Panc1 (cell line): ENCODE measurements around the gene ADAT3. TPM values are rescaled to one million over a fixed set of nuclear protein-coding genes. Genes with fewer than 3 reads are reported as not detected.

ENCODE experiments used
- ATAC-seq: fragments of 200-7000 bp; cut with Tn5 transposase; 2 replicates; pipeline ENCODE4 v1.9.1; 2020; ENCODE audit warnings: mild to moderate bottlenecking, moderate library complexity
- BruUV-seq: library from RNA; stranded (reverse); fragments of 400-500 nt; replicated peaks from 2 replicates; lab custom pipeline; 2021; lab: Mats Ljungman, UMichigan
- CTCF ChIA-PET: fragments of 300-600 bp; sonication (Branson Sonifier 250); formaldehyde crosslinking; loops from one replicate; lab custom pipeline; 2022; ENCODE audit warnings: antibody characterized with exemption; lab: Charles Lee
- POLR2A ChIA-PET: fragments of 300-600 bp; sonication (Branson Sonifier 250); formaldehyde crosslinking; loops from one replicate; lab custom pipeline; 2022; ENCODE audit warnings: antibody characterized with exemption; lab: Charles Lee
- DNase-seq: peaks from one replicate; pipeline ENCODE4 v3.0.0-alpha.2; 2010; ENCODE audit warnings: low read depth, low spot score
- H3K27ac ChIP-seq: 2 replicates; pipeline ENCODE4 v1.5.1; 2011; ENCODE audit warnings: mild to moderate bottlenecking, low read length, inconsistent platforms
- H3K27me3 ChIP-seq: fragments of 200-500 bp; sonication (Bioruptor generic); 2 replicates; pipeline ENCODE4 v1.6.0; 2014; ENCODE audit warnings: low read length, inconsistent platforms; ENCODE audit not compliant: control insufficient read depth, insufficient read depth
- H3K36me3 ChIP-seq: fragments of 200-500 bp; sonication (Bioruptor generic); 2 replicates; pipeline ENCODE4 v1.5.1; 2014; ENCODE audit warnings: inconsistent platforms, mild to moderate bottlenecking, low read length, moderate library complexity; ENCODE audit not compliant: control insufficient read depth, insufficient read depth
- H3K4me1 ChIP-seq: 2 replicates; pipeline ENCODE4 v1.5.1; 2011; ENCODE audit warnings: inconsistent platforms, mild to moderate bottlenecking, low read length, moderate library complexity; ENCODE audit not compliant: control insufficient read depth, insufficient read depth
- H3K4me3 ChIP-seq, 2 experiments: 2 replicates each; pipeline ENCODE4 v1.5.1; 2011 to 2012; ENCODE audit warnings: low read depth in 2 of 2, low read length in 2 of 2, mild to moderate bottlenecking in 2 of 2, inconsistent platforms in 1 of 2, moderate library complexity in 1 of 2
- H3K9me3 ChIP-seq: fragments of 200-500 bp; sonication (Bioruptor generic); 2 replicates; pipeline ENCODE4 v1.5.1; 2014; ENCODE audit warnings: low read depth, mild to moderate bottlenecking, inconsistent platforms, low read length, moderate library complexity; ENCODE audit not compliant: control insufficient read depth, insufficient read depth
- POLR2AphosphoS5 ChIP-seq: IDR thresholded peaks from 2 replicates; pipeline ENCODE4 v1.6.1; 2012; ENCODE audit warnings: mild to moderate bottlenecking, low read depth, low read length, moderate library complexity
- SIN3A ChIP-seq: IDR thresholded peaks from 2 replicates; pipeline ENCODE4 v1.6.1; 2012; ENCODE audit warnings: low read depth, mild to moderate bottlenecking, low read length, moderate library complexity, borderline replicate concordance; ENCODE audit not compliant: insufficient read depth
- TCF7L2 ChIP-seq: IDR thresholded peaks from 2 replicates; pipeline ENCODE4 v1.6.1; 2011; ENCODE audit warnings: mild to moderate bottlenecking, low read depth, low read length, inconsistent platforms
- in situ Hi-C: cut with HindIII; loops from 2 replicates; pipeline ENCODE4 v1.10.0; 2016; ENCODE audit warnings: low sequenced_read_pairs, low pct_unique_long_range_greater_than_20kb
- intact Hi-C: fragments of 100-400 bp; cut with micrococcal nuclease; formaldehyde crosslinking; loops from one replicate; pipeline ENCODE4 v1.10.0; 2022; ENCODE audit not compliant: unreplicated experiment
- total RNA-seq: library from RNA; stranded (reverse); gene quantifications from one replicate; pipeline ENCODE4 v1.2.1, GENCODE V29; 2021; ENCODE audit not compliant: unreplicated experiment
- TF ChIP-seq, protein P1 (sequence below): fragments of 450-650 bp; IDR thresholded peaks from 2 replicates; pipeline ENCODE4 v1.5.1; 2017; ENCODE audit warnings: mild to moderate bottlenecking
- TF ChIP-seq, protein P2 (sequence below), 2 experiments: IDR thresholded peaks; 2 replicates each; pipeline ENCODE4 v1.6.1; 2011 to 2012; ENCODE audit warnings: low read depth in 2 of 2, control low read depth in 1 of 2, low read length in 1 of 2, mild to moderate bottlenecking in 1 of 2, moderate library complexity in 1 of 2; ENCODE audit not compliant: insufficient read depth in 1 of 2

The ADAT3 gene
- total RNA-seq, 1 experiment from 2014 or later: 8.9 TPM

DNA sequence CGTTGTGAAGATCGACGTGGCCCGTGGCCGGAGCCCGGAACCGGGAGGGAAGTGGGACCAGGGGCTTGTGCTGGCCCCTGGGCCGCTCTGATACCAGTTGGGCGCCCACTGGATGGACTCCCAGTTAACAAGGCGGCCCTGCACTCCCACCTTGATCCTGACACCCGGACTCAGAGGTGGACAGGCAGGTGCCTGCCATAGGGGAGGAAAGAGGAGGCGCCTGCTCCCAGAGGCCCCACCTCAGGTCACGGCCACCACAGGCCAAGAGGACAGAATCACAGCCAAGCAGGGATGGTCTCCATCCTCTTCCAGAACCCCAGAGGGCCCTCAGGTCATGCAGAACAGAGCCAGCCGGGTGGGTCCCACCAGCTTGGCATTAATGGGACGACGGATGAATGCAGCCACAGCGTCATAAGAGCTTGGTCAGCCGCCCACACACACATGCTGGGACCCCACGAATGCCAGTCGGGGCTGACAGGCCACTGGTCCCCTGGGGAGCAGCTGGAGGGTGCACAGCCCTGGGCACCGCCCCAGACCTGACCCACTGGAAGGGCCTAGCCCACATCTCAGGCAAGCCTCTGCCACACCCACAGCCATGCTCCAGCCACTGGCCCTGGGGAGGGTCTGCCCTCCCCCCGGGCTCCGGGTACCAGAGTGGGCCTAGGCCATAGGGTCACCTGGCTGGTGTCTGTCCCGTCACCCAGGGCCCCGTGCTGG lies 32.2 kb upstream of the ADAT3 start:
- DNase-seq (no peak), ATAC-seq (no peak)
- Histone ChIP-seq H3K36me3 (no peaks in the 10 kb centered on the region; the same call in 1 of the 2 replicates), H3K9me3 (no peaks in the 10 kb centered on the region), H3K4me3 (peak overlapping the region in 1 of 2 experiments; percentile 80; a peak in 1 of 4 replicates), H3K4me1 (peaks cover 20% of the 10 kb centered on the region), H3K27me3 (no peaks in the 10 kb centered on the region), H3K27ac (peak overlapping the region; percentile 83)
- no TSS peak for BruUV-seq
- TF ChIP-seq SIN3A (no peak), POLR2AphosphoS5 (no peak), TCF7L2 (no peak)
- TF ChIP-seq, protein P1, sequence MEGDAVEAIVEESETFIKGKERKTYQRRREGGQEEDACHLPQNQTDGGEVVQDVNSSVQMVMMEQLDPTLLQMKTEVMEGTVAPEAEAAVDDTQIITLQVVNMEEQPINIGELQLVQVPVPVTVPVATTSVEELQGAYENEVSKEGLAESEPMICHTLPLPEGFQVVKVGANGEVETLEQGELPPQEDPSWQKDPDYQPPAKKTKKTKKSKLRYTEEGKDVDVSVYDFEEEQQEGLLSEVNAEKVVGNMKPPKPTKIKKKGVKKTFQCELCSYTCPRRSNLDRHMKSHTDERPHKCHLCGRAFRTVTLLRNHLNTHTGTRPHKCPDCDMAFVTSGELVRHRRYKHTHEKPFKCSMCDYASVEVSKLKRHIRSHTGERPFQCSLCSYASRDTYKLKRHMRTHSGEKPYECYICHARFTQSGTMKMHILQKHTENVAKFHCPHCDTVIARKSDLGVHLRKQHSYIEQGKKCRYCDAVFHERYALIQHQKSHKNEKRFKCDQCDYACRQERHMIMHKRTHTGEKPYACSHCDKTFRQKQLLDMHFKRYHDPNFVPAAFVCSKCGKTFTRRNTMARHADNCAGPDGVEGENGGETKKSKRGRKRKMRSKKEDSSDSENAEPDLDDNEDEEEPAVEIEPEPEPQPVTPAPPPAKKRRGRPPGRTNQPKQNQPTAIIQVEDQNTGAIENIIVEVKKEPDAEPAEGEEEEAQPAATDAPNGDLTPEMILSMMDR: no peak
- TF ChIP-seq, protein P2, sequence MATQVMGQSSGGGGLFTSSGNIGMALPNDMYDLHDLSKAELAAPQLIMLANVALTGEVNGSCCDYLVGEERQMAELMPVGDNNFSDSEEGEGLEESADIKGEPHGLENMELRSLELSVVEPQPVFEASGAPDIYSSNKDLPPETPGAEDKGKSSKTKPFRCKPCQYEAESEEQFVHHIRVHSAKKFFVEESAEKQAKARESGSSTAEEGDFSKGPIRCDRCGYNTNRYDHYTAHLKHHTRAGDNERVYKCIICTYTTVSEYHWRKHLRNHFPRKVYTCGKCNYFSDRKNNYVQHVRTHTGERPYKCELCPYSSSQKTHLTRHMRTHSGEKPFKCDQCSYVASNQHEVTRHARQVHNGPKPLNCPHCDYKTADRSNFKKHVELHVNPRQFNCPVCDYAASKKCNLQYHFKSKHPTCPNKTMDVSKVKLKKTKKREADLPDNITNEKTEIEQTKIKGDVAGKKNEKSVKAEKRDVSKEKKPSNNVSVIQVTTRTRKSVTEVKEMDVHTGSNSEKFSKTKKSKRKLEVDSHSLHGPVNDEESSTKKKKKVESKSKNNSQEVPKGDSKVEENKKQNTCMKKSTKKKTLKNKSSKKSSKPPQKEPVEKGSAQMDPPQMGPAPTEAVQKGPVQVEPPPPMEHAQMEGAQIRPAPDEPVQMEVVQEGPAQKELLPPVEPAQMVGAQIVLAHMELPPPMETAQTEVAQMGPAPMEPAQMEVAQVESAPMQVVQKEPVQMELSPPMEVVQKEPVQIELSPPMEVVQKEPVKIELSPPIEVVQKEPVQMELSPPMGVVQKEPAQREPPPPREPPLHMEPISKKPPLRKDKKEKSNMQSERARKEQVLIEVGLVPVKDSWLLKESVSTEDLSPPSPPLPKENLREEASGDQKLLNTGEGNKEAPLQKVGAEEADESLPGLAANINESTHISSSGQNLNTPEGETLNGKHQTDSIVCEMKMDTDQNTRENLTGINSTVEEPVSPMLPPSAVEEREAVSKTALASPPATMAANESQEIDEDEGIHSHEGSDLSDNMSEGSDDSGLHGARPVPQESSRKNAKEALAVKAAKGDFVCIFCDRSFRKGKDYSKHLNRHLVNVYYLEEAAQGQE (IDR thresholded peaks at IDR 0.05; ENCODE audit: insufficient read depth in 1 of 2, low read depth in 2 of 2, low read length in 1 of 2): no peak
- intact Hi-C loops: no loop called here
- in situ Hi-C loops: no loop called here
- CTCF ChIA-PET: no interaction called here
- POLR2A ChIA-PET: interaction anchor here (0.5 kb wide), 1 partner anchor 20 kb away, joined by 13 read pairs; no protein-coding TSS in a partner anchor

DNA sequence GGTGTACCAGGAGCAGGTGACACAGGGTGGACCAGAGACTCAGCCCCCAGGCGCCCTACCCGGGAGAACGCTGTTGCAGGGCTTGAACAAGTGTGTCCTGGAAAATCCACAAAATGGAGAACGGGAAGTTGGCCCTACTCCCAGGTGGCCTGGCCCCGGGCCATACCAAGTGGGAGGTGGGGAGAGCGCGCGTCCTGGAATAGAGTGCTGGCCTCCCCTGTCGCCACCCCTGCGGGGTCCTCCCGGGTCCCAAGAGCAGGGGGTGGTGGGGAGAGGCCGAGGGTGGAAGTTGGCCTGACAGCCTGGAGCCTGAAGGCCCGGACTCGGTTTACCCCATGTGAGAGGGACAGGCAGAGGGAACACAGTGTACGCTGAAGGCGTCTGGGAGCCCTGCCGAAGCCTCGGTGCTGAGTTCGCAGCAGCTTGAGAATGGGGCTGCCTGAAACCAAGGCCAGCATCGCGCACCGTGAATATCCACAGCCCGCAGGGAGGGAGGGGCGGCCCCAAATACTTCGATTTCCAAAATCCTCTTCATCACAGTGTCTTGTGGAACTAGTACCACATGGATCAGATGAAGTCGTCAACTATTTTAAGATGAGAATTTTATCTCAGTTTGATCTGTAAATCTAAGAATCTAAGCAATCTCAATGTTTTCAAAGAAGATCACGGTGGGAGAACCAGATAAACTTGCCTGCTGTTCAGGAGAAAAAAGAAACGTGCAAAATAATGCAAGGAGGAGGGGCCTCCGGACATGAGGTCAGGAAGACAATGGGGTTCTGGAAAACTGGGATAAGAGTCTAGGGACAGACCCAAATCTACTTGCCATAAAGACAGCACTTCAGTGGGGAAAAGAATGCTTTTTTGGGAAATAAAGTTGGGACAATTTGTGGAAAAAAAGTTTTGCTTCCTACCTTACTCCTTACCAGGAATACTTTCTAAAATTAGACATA lies 31.4 kb upstream of the ADAT3 start:
- intact Hi-C loops (no loop called here), in situ Hi-C loops (no loop called here)
- Histone ChIP-seq H3K4me1 (peaks cover 20% of the 10 kb centered on the region), H3K4me3 (peak overlapping the region; percentile 67 to 80), H3K27me3 (no peaks in the 10 kb centered on the region), H3K36me3 (no peaks in the 10 kb centered on the region; the same call in 1 of the 2 replicates), H3K27ac (peak overlapping the region; percentile 83), H3K9me3 (no peaks in the 10 kb centered on the region)
- CTCF ChIA-PET: interaction anchor here (0.6 kb wide), 1 partner anchor 24 kb away, joined by 8 read pairs; no protein-coding TSS in a partner anchor
- DNase-seq (no peak), ATAC-seq (no peak)
- TSS peak; percentile 84 for BruUV-seq
- TF ChIP-seq POLR2AphosphoS5 (no peak), TCF7L2 (no peak), SIN3A (no peak)
- TF ChIP-seq, protein P1: no peak
- TF ChIP-seq, protein P2 (IDR thresholded peaks at IDR 0.05; ENCODE audit: insufficient read depth in 1 of 2, low read depth in 2 of 2, low read length in 1 of 2): no peak
- POLR2A ChIA-PET: interaction anchor here (0.5 to 0.9 kb wide), 2 partner anchors 19 to 213 kb away, joined by 9 to 13 read pairs; no protein-coding TSS in a partner anchor
